Activated T-cell treated with anti-CD3 and anti-CD28 coated beads for 48 hours (primary cell): Measurements from ENCODE around the gene OR51F1.
"Not testable (repeated sequence)": the region's sequence is repeated elsewhere in the genome, so short reads cannot be mapped to it uniquely, and the experiment has no call there.

Source experiments
- DNase-seq: peaks from one replicate; pipeline ENCODE4 v3.0.0-alpha.2; 2020; ENCODE audit warnings: low read depth

The OR51F1 gene

DNA sequence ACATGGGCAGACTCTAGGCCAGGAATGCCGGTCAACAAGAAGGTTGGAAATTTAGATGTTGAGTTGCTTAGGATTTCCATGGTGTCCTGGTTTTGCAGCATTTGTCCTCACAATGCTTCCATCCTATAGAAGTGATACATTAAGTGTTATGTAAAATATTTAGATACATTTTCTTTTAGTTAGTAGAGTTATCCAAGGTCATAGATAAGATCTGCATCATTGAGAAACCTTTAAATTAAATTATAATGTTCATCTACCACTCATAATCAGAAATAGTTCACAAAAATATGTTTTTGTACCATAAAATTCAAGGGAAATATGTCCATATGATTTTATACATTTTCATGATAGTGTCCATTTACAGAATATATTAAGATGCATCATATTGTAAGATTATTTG lies at the start of gene OR51F1:
OR51F1 (minus strand) TSS at position 101 of the 400 bp plus-strand sequence; CDS start at position 101, 0 bp downstream.
- DNase-seq: no peak

DNA sequence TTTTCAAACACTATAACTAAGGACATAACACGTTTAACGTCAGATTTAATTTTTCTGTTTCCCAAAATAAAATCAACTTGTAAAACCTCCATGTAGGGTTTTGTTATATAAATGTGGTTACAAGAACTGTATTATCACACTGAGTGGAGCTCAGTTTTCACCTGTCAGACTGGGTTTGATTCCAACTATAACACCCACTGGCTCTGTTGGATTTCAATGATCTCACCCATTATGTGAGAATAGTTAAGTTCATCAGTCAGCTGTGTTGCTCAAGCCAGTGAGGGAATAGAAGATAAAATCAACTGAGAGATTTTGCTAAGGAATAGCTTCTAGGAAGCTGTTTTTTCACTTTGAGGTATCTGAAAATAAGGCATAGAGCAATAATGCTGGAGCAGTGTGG lies 39.5 kb upstream of the OR51F1 start:
- no peak for DNase-seq

- DNase-seq: no peak
Observed at GRCh38 chr11:4808476-4808875, 38.7 kb upstream of the OR51F1 start.

- DNase-seq: no peak
Observed at GRCh38 chr11:4804280-4804679, 34.5 kb upstream of the OR51F1 start, which contains the start of gene OR52R1. Gene OR52R1 (minus strand): TSS chr11:4804380. CDS start chr11:4804380, 0 bp downstream.

DNA sequence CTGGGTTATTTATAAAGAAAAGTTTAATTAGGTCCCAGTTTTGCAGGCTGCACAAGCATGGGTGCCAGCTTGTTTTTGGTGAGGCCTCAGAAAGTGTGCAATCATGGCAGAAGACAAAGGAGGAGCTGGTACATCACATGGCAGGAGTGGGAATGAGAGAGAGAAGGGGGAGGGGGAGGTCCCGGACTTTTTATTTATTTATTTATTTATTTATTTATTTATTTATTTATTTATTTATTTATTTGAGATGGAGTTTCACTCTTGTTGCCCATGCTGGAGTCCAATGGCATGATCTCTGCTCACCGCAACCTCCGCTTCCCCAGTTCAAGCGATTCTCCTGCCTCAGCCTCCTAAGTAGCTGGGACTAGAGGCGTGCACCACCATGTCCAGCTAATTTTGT lies 31.6 kb upstream of the OR51F1 start:
- DNase-seq: not testable (repeated sequence)

DNA sequence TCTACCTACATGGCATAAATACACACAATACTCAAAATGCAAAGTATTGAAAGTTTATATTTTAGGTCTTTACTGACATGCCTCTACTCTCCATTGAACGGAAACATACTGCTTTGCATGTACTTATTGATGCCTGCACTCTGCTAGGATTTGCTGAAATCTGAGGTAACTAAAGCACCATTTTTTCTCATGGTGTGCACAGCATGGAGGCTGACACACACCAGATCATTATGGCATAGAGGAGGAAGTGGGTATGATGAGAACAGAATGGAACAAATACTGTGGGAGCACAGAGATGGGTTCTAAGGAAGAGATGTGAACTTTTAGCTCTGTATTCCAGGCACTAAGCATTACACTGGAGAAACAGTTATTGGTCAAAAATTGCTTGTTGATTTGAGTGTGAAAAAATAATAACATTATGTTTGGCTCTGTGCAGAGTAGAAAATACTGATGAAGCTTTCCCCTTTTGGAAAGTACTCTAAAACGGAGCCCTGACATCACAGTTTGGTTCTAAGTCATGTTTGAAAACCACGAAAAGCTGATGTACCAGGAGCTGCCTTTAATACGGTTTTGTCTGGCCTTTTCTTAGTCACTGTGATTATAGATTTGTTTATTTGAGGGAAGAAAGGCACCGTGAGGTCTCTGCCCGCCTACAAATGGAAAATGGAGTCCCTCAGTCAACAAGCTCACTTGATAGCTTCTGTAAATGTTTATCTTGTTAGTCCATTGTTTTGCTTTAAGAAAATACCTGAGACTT lies 28.9 kb upstream of the OR51F1 start:
- no peak for DNase-seq

DNA sequence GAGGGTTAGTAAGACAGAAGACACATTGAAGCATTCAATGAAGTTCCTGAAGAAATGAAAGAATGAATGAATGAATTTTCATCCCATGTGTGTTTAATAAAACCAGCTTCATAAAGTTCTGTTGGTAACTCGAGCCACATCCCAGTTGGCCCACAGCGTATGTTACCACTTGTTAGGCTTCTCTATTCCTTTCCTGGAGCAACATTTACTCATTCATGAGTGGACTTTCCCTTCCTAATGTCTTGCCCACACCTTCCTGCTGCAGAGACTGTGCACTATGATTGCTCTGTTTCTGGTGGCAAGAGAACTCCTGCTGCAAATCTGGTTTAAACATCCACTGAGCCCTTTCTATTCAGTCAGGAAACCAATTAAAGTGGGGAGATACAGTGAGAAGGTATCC lies 27.5 kb upstream of the OR51F1 start:
- DNase-seq: no peak

DNA sequence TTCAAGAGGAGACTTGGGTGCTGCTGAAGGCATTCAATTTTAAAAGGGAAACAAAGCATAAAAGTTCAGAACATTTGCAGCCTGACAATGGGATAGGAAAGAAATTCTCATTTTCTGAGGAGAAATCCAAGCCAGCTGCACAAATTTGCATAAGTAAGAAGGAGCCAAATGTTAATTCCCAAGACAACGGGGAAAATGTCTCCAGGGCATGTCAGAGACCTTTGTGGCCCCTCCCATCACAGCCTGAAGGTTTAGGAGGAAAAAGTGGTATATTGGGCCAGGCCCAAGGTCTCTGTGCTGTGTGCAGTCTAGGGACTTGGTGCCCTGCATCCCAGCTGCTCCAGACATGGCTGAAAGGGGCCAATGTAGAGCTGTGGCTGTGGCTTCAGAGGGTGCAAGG lies 12.7 kb upstream of the OR51F1 start:
- no peak for DNase-seq

DNA sequence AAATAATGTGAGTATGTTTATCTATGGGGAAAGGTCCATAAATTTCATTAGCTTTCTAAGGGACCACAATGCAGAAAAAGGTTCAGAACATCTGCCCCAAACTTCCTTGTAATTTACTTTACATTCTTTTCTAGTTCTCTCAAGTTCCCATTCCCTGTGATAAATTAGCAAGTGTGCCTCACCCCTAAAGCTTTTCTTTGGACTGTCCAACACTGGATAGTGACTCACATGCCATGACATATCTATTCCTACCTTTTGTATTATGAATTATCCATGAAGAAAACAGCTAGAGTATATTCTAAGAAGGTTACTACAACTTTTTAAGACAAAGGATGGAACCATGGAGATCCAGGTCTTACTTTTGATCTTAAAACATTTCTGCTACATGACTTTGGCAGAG lies 1.6 kb downstream of the OR51F1 start:
- DNase-seq: no peak

DNA sequence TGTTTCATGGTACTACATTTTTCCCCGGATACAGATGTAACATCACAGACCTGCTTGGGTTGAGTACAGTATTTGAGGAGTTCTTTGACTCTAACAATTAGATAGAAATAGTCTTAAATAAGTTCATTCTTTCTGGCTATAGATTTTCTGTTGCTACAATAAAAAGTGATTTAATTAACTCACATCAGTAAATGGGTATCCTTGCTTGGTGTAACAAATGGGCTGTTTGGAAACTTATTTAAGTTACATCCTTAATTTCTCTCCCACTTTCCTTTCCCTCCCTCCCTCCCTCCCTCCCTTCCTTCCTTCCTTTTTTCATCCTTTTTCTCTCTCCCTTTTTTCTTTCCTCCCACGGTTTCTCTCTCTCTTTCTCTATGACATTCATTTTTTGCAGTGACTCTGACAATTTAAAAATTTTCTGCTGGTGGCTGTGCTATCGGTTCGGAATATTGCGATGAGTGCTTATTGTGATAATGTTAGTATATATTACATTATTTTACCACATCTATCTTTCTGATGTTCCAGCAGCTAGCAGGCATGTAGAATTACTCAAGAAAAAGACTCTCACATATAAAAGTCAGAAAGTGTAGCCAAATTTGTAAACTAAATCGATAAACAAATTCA lies 3.2 kb downstream of the OR51F1 start:
- DNase-seq: no peak

DNA sequence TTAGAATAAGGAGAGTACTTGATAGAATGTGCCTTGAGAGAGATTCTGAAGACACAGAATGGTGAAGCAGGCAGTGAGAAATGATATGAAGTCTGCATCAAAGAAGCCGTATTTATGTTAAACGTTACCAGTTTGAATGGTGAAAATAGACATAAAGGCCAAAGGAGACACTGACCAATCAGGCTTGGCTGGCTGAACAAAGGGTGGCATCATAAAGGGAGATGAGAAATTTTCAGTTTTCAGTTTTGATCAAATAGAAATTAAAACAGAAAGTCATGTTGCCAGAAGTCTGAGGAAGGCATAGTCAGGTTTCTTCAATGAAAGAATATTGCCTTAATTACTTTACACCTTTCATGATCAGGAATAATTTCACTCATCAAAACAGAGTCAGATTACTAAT lies 6.6 kb downstream of the OR51F1 start:
- no peak for DNase-seq

DNA sequence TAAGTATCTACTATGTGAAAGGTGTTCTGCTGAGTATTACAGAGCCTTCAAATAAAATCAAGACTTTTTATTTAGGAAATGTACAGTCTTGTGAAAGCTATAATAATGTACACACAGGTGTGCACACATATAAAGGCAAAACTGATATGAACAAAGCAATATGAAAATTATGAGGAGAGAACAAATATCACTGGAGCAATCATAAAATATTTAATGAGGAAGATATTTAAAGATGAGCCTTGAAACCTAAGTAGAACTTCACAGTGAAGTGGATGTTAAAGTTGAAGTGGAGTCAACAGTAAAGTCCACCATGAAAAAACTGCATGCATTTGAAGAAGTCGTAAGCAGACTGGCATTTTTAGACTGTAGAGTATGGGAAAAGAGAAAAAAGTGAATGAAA lies 18.5 kb downstream of the OR51F1 start:
- DNase-seq: no peak

DNA sequence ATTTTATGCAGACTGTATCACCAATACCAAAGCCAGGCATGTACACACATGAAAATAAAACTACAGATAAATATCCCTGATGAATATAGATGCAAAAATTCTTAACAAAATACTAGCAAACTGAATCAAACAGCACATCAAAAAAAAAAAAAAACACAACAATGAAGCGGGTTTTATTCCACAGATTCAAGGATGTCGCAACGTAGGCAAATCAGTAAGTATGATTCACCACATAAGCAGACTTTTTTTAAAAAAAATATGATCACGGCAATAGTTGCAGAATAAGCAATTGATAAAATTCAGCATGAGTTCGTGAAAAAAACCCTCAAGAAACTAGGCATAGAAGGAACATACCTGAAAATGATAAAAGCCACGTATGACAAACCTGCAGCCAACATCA lies 21.3 kb downstream of the OR51F1 start:
- no peak for DNase-seq

DNA sequence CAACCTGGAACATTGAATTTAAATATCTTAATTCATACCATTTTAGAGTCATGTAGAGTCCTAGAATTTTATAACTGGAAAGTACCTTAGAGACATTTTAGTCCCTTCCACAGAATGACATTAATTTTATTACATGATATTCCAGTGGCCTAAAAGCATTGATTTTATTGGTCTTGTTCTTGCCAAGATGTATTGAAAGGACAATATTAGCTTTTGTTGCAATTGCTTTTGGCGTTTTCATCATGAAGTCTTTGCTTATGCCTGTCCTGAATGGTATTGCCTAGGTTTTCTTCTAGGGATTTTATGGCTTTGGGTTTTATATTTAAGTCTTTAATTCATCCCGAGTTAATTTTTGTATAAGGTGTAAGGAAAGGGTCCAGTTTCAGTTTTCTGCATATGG lies 29.0 kb downstream of the OR51F1 start:
- DNase-seq: no peak

DNA sequence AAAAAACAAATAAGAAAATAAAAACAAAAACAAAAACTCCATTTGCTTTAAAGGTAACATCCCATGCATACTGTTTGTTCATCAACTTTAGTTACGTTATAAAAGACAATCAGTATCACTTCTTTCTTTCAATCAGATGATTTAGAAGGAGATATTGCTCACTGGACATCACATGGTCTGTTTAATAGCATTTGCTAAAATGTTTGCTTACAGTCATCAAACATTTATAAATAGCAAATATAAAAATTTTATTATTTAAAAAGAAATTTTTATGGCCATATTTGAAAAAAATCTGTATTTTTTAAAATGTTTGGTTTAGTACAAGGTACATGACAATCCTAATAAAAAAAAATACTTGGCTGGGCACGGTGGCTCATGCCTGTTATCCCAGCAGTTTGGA lies 42.6 kb downstream of the OR51F1 start:
- no peak for DNase-seq

GRCh38 chr11:4722616-4723534 lies 46.9 kb downstream of the OR51F1 start:
- DNase-seq: not testable (repeated sequence)
